GM10248 (cell line): ENCODE data around the gene SUSD3.

Experiments used
- CTCF ChIA-PET: fragments of 300-600 bp; sonication (Branson Sonifier 250); formaldehyde crosslinking; extraction: SDS; loops from one replicate; lab custom pipeline; 2021; ENCODE audit warnings: antibody characterized with exemption; lab: Yijun Ruan, JAX
- POLR2A ChIA-PET: fragments of 350-650 bp; sonication (Branson Sonifier 250); formaldehyde crosslinking; extraction: SDS; loops from one replicate; lab custom pipeline; 2020; ENCODE audit warnings: antibody characterized with exemption; lab: Yijun Ruan, JAX
- DNase-seq: peaks from one replicate; pipeline ENCODE4 v3.0.0; 2012; ENCODE audit errors: extremely low spot score
- CTCF ChIP-seq: IDR thresholded peaks from 2 replicates; pipeline ENCODE4 v1.5.1; 2012; ENCODE audit warnings: mild to moderate bottlenecking, low read depth; ENCODE audit errors: extremely low read depth, missing control alignments, control extremely low read depth

Gene SUSD3

DNA sequence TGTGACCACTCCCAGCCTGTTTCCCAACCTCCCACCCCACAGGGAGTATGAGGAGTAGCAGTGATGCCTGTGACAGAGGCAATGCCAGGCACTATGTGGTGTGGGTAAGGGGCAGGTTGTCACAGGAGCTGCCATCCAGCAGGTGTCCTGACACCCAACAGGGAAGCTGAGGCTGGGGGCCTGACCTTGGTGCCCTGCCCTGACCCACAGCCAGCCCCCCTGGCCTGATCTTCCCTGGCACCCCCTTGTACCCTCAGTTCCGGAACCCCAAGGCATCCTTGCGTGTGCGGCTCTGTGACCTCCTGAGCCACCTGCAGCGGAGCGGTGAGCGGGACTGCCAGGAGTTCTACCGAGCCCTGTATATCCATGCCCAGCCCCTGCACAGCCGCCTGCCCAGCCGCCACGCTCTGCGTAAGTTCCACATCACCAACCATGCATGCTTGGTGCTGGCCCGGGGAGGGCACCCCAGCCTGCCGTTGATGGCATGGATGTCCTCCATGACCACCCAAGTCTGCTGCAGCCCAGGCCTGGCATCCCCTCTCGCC is 51.9 kb downstream of the SUSD3 start:
- ChIA-PET POLR2A (no interaction called here), CTCF (interaction anchor here (4.4 to 9.7 kb wide), 3 partner anchors 13 to 24 kb away, joined by 22 to 174 read pairs (median 51); partner anchors contain the start of genes CARD19 and NINJ1)
- no peak for TF ChIP-seq CTCF
- DNase-seq, result no peak

GRCh38 chr9:93111001-93111370 is 52.5 kb downstream of the SUSD3 start:
- no peak for DNase-seq
- ChIA-PET CTCF (interaction anchor here (9.7 kb wide), 1 partner anchor 13 kb away, joined by 174 read pairs; no protein-coding TSS in a partner anchor), POLR2A (no interaction called here)
- no peak for TF ChIP-seq CTCF

- DNase-seq, result no peak
- ChIA-PET CTCF (interaction anchor here (9.7 kb wide), 1 partner anchor 12 kb away, joined by 174 read pairs; no protein-coding TSS in a partner anchor), POLR2A (no interaction called here)
- TF ChIP-seq CTCF, result no peak
These were observed 53.0 kb downstream of the SUSD3 start for GRCh38 chr9:93111371-93112115.

- TF ChIP-seq CTCF, result no peak
- POLR2A ChIA-PET, result no interaction called here
- CTCF ChIA-PET, result interaction anchor here (9.7 kb wide), 1 partner anchor 11 kb away, joined by 174 read pairs; no protein-coding TSS in a partner anchor
- no peak for DNase-seq
These were observed 53.8 kb downstream of the SUSD3 start for GRCh38 chr9:93112116-93112863.

DNA sequence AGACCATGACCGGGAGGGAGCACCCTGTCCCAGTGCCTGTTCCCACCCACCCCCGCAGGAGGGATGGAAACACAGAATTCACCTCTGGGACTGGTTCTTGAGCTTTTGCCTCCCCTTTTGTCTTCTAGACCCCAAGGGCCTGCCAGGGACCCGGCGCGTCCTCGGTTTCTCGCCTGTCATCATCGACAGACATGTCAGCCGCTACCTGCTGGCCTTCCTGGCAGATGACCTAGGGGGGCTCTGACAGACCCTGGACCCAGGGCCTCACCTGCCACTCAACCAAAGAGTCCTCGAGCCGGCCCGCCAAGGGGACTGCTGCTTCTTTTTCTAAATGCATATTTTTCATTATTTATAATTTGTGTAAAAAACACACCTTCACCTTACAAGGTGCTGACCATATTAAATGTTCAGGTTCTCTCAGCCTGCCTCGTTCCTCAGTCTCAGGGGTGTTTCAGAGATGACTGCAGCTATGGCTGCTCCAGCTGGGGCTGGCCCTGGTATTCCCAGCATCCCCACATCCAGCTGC is 54.4 kb downstream of the SUSD3 start:
- no peak for DNase-seq
- CTCF ChIA-PET, result no interaction called here
- POLR2A ChIA-PET, result no interaction called here
- TF ChIP-seq CTCF, result no peak
